Thyroid gland (tissue), 4 donors: ENCODE results near the gene ZNF132. TPM values are rescaled to one million over a fixed set of nuclear protein-coding genes. Genes with fewer than 3 reads are reported as not detected.

Experiments
- DNase-seq, 2 donors: peaks; one replicate each; pipeline ENCODE4 v3.0.0-alpha.2; 2019
- H3K27ac ChIP-seq, 3 donors: fragments of 200-600 bp; sonication (generic); 1 replicate in 2 of 3; 2 replicates in 1 of 3; pipeline ENCODE4 v1.5.1; 2016 to 2019; ENCODE audit warnings: mild to moderate bottlenecking in 1 of 3, moderate library complexity in 1 of 3
- H3K27me3 ChIP-seq: fragments of 200-600 bp; sonication (generic); one replicate; pipeline ENCODE4 v1.5.1; 2019
- H3K36me3 ChIP-seq, 2 donors: fragments of 200-600 bp; sonication (generic); one replicate each; pipeline ENCODE4 v1.5.1; 2016 to 2019
- H3K4me1 ChIP-seq, 2 donors: fragments of 200-600 bp; sonication (generic); one replicate each; pipeline ENCODE4 v1.5.1; 2017 to 2019
- H3K4me3 ChIP-seq, 3 donors: fragments of 200-600 bp; sonication (generic); replicated peaks in 1 of 3; 1 replicate in 2 of 3; 2 replicates in 1 of 3; pipeline ENCODE4 v1.5.1; 2016; ENCODE audit warnings: mild to moderate bottlenecking in 1 of 3
- H3K9me3 ChIP-seq: fragments of 200-600 bp; sonication (generic); one replicate; pipeline ENCODE4 v1.5.1; 2017
- POLR2A ChIP-seq, 2 donors: fragments of 450-650 bp; IDR thresholded peaks; one replicate each; pipeline ENCODE4 v1.6.1; 2017; ENCODE audit warnings: antibody characterized with exemption in 2 of 2, mild to moderate bottlenecking in 2 of 2, moderate library complexity in 1 of 2
- WGBS, 2 donors: methylation state at CpG; one replicate each; pipeline ENCODE4 v1.1.5; 2017; 5-methylcytosine and 5-hydroxymethylcytosine counted together
- intact Hi-C: fragments of 100-400 bp; cut with DNase I; formaldehyde crosslinking; loops from one replicate; pipeline ENCODE4 v1.15.1; 2023
- total RNA-seq, 4 donors: library from RNA; depleted of rRNA; stranded (reverse); fragments of >200 nt; gene quantifications; one replicate each; pipeline ENCODE4 v1.2.3, GENCODE V29; 2016
- TF ChIP-seq, protein P1 (sequence below), 6 experiments: fragments of 200-600 bp in 3 of 6; fragments of 450-650 bp in 3 of 6; sonication (generic) in 3 of 6; IDR thresholded peaks; one replicate each; pipeline ENCODE4 v1.5.1; 2016 to 2019; ENCODE audit warnings: antibody characterized with exemption in 6 of 6, mild to moderate bottlenecking in 2 of 6, inconsistent platforms in 1 of 6, moderate library complexity in 1 of 6

ZNF132 gene
- total RNA-seq, 4 donors from 2014 or later = 13.3 to 24.3 (median 16.2) TPM

DNA sequence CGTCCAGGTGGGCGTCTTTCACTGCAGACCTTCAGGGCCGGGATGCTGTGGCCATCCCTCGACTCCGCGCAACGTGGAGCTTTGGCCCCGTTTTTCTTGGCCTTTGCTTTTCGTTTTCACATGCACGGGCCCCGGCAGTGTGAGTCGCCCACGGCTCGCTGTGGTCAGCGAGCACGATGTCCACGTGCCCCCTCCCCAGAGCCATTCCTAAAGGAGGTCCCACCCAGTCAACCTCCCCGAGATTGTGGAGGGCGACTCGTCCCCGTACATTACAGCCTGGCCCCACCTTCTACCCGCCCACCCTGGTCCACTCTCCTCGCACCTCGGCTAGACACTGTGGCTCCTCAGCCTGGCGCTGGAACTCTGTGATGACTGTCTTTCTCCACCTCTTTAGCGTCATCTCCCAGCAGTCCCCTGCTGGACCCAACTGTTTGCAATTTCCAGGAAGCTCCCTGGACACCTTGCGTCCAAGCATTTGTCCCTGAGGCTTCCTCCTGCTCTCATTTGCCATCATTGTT, 36.6 kb upstream of the ZNF132 start:
- WGBS, 2 donors = 3 to 4% methylated on average over 24 to 27 of the region's 27 CpGs
- intact Hi-C loops = no loop called here
- no peak for DNase-seq
- peaks cover 12 to 20% of the 10 kb centered on the region in 2 donors for H3K36me3 ChIP-seq
- H3K4me1 ChIP-seq = peaks cover 16 to 21% of the 10 kb centered on the region in 2 donors
- peak overlapping the region; percentile 13 to 52 (median 37) for H3K4me3 ChIP-seq
- no peaks in the 10 kb centered on the region for H3K27me3 ChIP-seq
- H3K27ac ChIP-seq = peak overlapping the region; percentile 81 to 92 (median 85)
- TF ChIP-seq, protein P1, sequence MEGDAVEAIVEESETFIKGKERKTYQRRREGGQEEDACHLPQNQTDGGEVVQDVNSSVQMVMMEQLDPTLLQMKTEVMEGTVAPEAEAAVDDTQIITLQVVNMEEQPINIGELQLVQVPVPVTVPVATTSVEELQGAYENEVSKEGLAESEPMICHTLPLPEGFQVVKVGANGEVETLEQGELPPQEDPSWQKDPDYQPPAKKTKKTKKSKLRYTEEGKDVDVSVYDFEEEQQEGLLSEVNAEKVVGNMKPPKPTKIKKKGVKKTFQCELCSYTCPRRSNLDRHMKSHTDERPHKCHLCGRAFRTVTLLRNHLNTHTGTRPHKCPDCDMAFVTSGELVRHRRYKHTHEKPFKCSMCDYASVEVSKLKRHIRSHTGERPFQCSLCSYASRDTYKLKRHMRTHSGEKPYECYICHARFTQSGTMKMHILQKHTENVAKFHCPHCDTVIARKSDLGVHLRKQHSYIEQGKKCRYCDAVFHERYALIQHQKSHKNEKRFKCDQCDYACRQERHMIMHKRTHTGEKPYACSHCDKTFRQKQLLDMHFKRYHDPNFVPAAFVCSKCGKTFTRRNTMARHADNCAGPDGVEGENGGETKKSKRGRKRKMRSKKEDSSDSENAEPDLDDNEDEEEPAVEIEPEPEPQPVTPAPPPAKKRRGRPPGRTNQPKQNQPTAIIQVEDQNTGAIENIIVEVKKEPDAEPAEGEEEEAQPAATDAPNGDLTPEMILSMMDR (IDR thresholded peaks at IDR 0.05) = no peak
- no peak for TF ChIP-seq POLR2A (IDR thresholded peaks at IDR 0.05)
- no peaks in the 10 kb centered on the region for H3K9me3 ChIP-seq

DNA sequence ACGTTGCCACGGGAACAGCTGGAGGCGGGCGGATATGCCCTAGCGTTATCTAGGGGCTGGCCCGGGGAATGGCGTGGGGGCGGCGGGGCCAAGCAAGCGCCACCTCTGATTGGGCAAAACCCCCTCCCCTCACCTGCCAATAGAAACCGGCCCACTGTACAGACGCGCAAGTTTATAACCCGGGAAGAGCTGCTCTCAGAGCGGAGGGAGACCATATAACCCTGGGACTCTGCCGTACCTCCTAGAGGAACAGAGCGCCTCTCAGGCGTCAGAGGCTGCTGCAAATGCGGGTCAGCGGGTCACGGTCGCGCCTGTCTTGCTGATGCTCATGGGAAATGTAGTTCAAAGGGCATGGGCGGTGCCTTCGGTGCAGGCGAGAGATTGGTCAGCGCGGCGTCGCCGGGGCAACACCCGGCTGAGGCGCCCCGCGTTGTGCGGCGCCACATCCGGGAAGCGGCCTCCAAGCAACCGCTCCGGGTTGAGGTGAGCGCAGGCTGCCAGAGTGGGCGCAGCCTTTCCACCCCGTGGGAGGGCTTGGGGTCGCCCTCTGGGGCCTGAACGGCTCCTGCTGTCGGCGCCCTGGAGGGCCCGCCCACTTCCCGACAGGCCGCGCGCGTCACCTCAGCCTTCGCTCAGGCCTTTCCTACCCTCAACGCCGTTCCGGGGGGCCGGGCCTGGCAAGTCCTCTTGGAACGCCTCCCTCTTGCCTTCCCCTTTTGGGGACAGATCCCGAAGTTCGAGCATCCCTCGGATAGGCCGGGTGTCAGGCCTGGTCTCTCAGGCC, 36.0 kb upstream of the ZNF132 start, which contains the start of gene ZNF446:
Gene ZNF446 (plus strand): TSS at position 639 of the 784 bp plus-strand sequence. CDS start 867 bp downstream, outside the sequence.
- H3K27me3 ChIP-seq = no peaks in the 10 kb centered on the region
- H3K9me3 ChIP-seq = no peaks in the 10 kb centered on the region
- peaks cover 16 to 21% of the 10 kb centered on the region in 2 donors for H3K4me1 ChIP-seq
- H3K4me3 ChIP-seq = peak within 1 kb of the TSS; percentile 13 to 52 (median 37)
- peaks cover 13 to 21% of the 10 kb centered on the region in 2 donors for H3K36me3 ChIP-seq
- TF ChIP-seq, protein P1 (IDR thresholded peaks at IDR 0.05) = no peak
- peak in 1 of 2 donors; percentile 62 for TF ChIP-seq POLR2A (IDR thresholded peaks at IDR 0.05)
- DNase-seq = peak; percentile 97 to 98
- intact Hi-C loops = no loop called here
- WGBS, 2 donors = 1 to 2% methylated on average over 25 to 29 of the region's 64 CpGs
- peak within 1 kb of the TSS; percentile 81 to 92 (median 85) for H3K27ac ChIP-seq

DNA sequence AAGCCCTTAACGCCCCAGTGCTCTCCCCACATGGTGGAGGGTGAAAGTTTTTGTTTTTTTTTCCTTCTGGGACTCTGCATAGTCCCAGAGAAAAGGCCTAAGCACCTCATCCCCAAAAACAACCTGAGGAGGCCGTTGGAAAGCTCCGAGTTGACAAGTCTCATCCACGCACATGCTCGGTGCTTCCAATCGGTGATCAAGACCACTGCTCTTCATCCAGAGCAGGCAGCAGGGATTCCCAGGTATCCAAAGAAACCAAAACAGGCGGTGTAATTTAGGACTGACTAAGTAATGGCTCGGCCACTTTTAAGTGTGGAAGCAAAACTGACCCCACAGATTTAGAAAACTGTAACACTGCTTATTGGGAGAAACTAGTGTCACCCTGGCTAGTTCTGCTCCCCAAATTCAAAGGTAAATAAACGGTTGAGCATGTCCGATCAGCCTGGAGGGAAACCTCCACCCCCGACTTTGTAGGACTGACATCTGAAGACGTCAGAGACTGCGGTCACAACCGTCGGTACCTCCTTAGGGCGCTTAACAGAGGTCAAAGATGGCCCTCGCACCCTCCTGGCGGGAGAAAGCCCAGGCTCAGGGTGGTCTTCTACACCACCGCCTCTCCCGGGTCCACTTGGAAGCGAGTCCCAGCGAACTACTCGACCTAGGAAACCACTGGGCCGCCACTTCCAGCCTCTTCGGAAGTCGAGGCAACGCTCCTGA, 35.2 kb upstream of the ZNF132 start:
- WGBS, 2 donors = 28 to 39% methylated on average over 15 to 18 of the region's 27 CpGs
- peaks cover 13 to 19% of the 10 kb centered on the region in 2 donors for H3K36me3 ChIP-seq
- intact Hi-C loops = no loop called here
- H3K4me1 ChIP-seq = peaks cover 16 to 21% of the 10 kb centered on the region in 2 donors
- no peak for DNase-seq
- no peaks in the 10 kb centered on the region for H3K9me3 ChIP-seq
- peak overlapping the region; percentile 81 to 92 (median 85) for H3K27ac ChIP-seq
- peak overlapping the region; percentile 13 to 52 (median 37) for H3K4me3 ChIP-seq
- no peak for TF ChIP-seq POLR2A (IDR thresholded peaks at IDR 0.05)
- TF ChIP-seq, protein P1 (IDR thresholded peaks at IDR 0.05) = no peak
- H3K27me3 ChIP-seq = no peaks in the 10 kb centered on the region

DNA sequence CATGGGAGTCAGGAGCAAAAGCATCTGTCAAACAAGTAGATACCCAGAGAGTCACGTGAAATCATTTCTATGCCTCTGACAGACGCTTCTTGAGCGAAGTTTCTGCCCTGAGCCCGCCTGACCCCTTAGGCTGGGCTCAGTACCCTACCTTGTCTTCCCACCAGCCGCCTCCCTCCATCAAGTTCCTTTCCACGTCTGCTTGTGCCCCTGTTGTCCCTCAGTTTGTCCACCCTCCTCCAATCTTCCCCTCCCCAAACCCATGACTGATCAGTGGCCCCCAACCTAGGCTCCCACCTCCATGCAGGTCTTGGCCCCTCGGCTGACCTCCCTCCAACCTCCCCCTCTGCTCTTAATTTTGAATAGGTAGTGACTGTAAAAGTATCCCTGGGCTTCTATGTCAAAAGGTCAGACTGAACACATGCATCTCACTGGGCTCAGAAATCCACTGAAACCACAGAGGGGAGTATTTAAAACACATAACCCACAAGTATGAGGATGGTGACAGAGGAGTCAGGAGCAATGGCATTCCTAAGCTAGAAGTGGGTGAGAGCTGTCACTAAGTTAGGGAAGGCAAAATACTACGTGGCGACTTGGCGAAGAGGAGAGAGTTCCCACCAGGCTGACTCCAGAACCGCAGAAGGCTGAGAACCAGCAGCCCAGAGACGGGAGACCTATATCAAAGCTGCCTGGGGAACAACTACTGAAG, 34.5 kb upstream of the ZNF132 start:
- Histone ChIP-seq H3K4me3 (no peak overlapping the region), H3K27me3 (no peaks in the 10 kb centered on the region), H3K4me1 (peaks cover 16 to 21% of the 10 kb centered on the region in 2 donors), H3K27ac (no peak overlapping the region), H3K9me3 (no peaks in the 10 kb centered on the region), H3K36me3 (peaks cover 18 to 26% of the 10 kb centered on the region in 2 donors)
- intact Hi-C loops = no loop called here
- no peak for TF ChIP-seq POLR2A (IDR thresholded peaks at IDR 0.05)
- TF ChIP-seq, protein P1 (IDR thresholded peaks at IDR 0.05) = no peak
- 83 to 87% methylated on average over 12 of the region's 12 CpGs for WGBS, 2 donors
- DNase-seq = no peak
